PC-9 (cell line): ENCODE results near the gene WFDC2.

Source experiments
- CTCF ChIP-seq: fragments of 200-600 bp; sonication (generic); conservative IDR thresholded peaks from 2 replicates; pipeline ENCODE4 v1.6.1; 2017; ENCODE audit warnings: mixed run types, antibody characterized with exemption, mild to moderate bottlenecking, moderate library complexity
- EZH2 ChIP-seq: fragments of 200-600 bp; sonication (generic); IDR thresholded peaks from 2 replicates; pipeline ENCODE4 v1.8.0; 2017; ENCODE audit warnings: antibody characterized with exemption, low read depth

- TF ChIP-seq CTCF, result no peak
- TF ChIP-seq EZH2, result no peak
Observed at GRCh38 chr20:45433976-45434375, 35.6 kb upstream of the WFDC2 start.
